Left ventricle myocardium inferior (tissue), 1 donor: Measurements from ENCODE around the gene OR1I1. TPM values are rescaled to one million over a fixed set of nuclear protein-coding genes. Genes with fewer than 3 reads are reported as not detected.
A peak's percentile ranks its signal among the peaks of the same experiment; 100 is the strongest.

Source experiments
- DNase-seq: peaks from one replicate; pipeline ENCODE4 v3.0.0-alpha.2; 2020
- H3K27ac ChIP-seq: fragments of 200-600 bp; replicated peaks from 2 replicates; pipeline ENCODE4 v1.8.0; 2021
- H3K27me3 ChIP-seq: fragments of 200-600 bp; 2 replicates; pipeline ENCODE4 v1.8.0; 2021; ENCODE audit warnings: low read depth
- H3K36me3 ChIP-seq: fragments of 200-600 bp; 2 replicates; pipeline ENCODE4 v1.8.0; 2021
- H3K4me1 ChIP-seq: fragments of 200-600 bp; 2 replicates; pipeline ENCODE4 v1.8.0; 2021
- H3K4me3 ChIP-seq: fragments of 200-600 bp; 2 replicates; pipeline ENCODE4 v1.8.0; 2021; ENCODE audit warnings: mild to moderate bottlenecking, moderate library complexity
- H3K9me3 ChIP-seq: fragments of 200-600 bp; replicated peaks from 2 replicates; pipeline ENCODE4 v1.8.0; 2021
- CTCF ChIP-seq: fragments of 200-600 bp; IDR thresholded peaks from 2 replicates; pipeline ENCODE4 v1.8.0; 2021; ENCODE audit warnings: antibody characterized with exemption, mild to moderate bottlenecking, borderline replicate concordance
- intact Hi-C: fragments of 100-400 bp; cut with micrococcal nuclease; formaldehyde crosslinking; loops from one replicate; pipeline ENCODE4 v1.11.0; 2022
- total RNA-seq: library from RNA; stranded (reverse); fragmentation: NEBNext Ultra II Directional; extraction: Animal tissue kit (Norgen Biotek cat#: 25700); gene quantifications from one replicate; pipeline ENCODE4 v1.2.1, GENCODE V29; 2021
- donor health status: DM: no; HTN: yes; CAD: no; lungs with severe emphysema.

OR1I1 gene
- total RNA-seq, 1 donor from 2014 or later, result not detected

- H3K9me3 ChIP-seq, result no peaks in the 10 kb centered on the region
- peak overlapping the region; percentile 10 for H3K27ac ChIP-seq
- no peak for TF ChIP-seq CTCF
- H3K36me3 ChIP-seq, result peaks cover 80% of the 10 kb centered on the region
- intact Hi-C loops, result no loop called here
- no peak for DNase-seq
- H3K4me3 ChIP-seq, result no peak overlapping the region
- H3K4me1 ChIP-seq, result peaks cover 40% of the 10 kb centered on the region
- no peaks in the 10 kb centered on the region for H3K27me3 ChIP-seq
Measured at GRCh38 chr19:15120135-15121026, 38.4 kb downstream of the OR1I1 start.

GRCh38 chr19:15122331-15123030 lies 40.5 kb downstream of the OR1I1 start:
- intact Hi-C loops, result no loop called here
- TF ChIP-seq CTCF, result no peak

GRCh38 chr19:15123031-15123890 lies 41.2 kb downstream of the OR1I1 start:
- Histone ChIP-seq H3K36me3 (peaks cover 52% of the 10 kb centered on the region), H3K27me3 (no peaks in the 10 kb centered on the region)
- intact Hi-C loops, result no loop called here

More at GRCh38 chr19:15122331-15123030, 40.5 kb downstream of the OR1I1 start:
- Histone ChIP-seq H3K27ac (peak overlapping the region; percentile 96), H3K9me3 (no peaks in the 10 kb centered on the region), H3K4me3 (no peak overlapping the region), H3K36me3 (peaks cover 59% of the 10 kb centered on the region), H3K4me1 (peaks cover 31% of the 10 kb centered on the region), H3K27me3 (no peaks in the 10 kb centered on the region)
- no peak for DNase-seq

GRCh38 chr19:15123900-15124299 lies 41.9 kb downstream of the OR1I1 start:
- Histone ChIP-seq H3K27me3 (no peaks in the 10 kb centered on the region), H3K36me3 (peaks cover 45% of the 10 kb centered on the region), H3K4me3 (peak overlapping the region; percentile 75), H3K4me1 (peaks cover 31% of the 10 kb centered on the region), H3K9me3 (no peaks in the 10 kb centered on the region), H3K27ac (peak overlapping the region; percentile 96)
- intact Hi-C loops, result no loop called here
- DNase-seq, result peak; percentile 85
- no peak for TF ChIP-seq CTCF

More at GRCh38 chr19:15123031-15123890, 41.2 kb downstream of the OR1I1 start:
- no peak for TF ChIP-seq CTCF
- Histone ChIP-seq H3K27ac (peak overlapping the region; percentile 96), H3K4me3 (peak overlapping the region; percentile 45), H3K9me3 (no peaks in the 10 kb centered on the region), H3K4me1 (peaks cover 31% of the 10 kb centered on the region)
- DNase-seq, result no peak
